ENCODE data around the gene AJAP1. TPM values are rescaled to one million over a fixed set of nuclear protein-coding genes. Genes with fewer than 3 reads are reported as not detected.

The AJAP1 gene
- total RNA-seq, 1 donor from 2014 or later, result 6.9 TPM

GRCh38 chr1:4681026-4681425 is 26.6 kb downstream of the AJAP1 start:
- H3K4me3 ChIP-seq, result no peak overlapping the region
- H3K27ac ChIP-seq, result no peak overlapping the region
- TF ChIP-seq CTCF (IDR thresholded peaks at IDR 0.05), result no peak
- H3K36me3 ChIP-seq, result no peaks in the 10 kb centered on the region
- H3K27me3 ChIP-seq, result no peaks in the 10 kb centered on the region
- intact Hi-C loops (cut with DNase I), result no loop called here
- H3K4me1 ChIP-seq, result no peaks in the 10 kb centered on the region
- no peak for DNase-seq (ENCODE audit: low spot score in 2 of 2)
- H3K9me3 ChIP-seq, result peaks cover 4 to 6% of the 10 kb centered on the region in 2 donors

GRCh38 chr1:4682607-4683220 is 28.3 kb downstream of the AJAP1 start:
- no peak overlapping the region for H3K27ac ChIP-seq
- H3K9me3 ChIP-seq, result peaks cover 4 to 6% of the 10 kb centered on the region in 2 donors
- H3K4me3 ChIP-seq, result no peak overlapping the region
- no peaks in the 10 kb centered on the region for H3K4me1 ChIP-seq
- intact Hi-C loops (cut with DNase I), result no loop called here
- no peaks in the 10 kb centered on the region for H3K36me3 ChIP-seq
- no peak for DNase-seq (ENCODE audit: low spot score in 2 of 2)
- TF ChIP-seq CTCF (IDR thresholded peaks at IDR 0.05), result no peak
- no peaks in the 10 kb centered on the region for H3K27me3 ChIP-seq

DNA sequence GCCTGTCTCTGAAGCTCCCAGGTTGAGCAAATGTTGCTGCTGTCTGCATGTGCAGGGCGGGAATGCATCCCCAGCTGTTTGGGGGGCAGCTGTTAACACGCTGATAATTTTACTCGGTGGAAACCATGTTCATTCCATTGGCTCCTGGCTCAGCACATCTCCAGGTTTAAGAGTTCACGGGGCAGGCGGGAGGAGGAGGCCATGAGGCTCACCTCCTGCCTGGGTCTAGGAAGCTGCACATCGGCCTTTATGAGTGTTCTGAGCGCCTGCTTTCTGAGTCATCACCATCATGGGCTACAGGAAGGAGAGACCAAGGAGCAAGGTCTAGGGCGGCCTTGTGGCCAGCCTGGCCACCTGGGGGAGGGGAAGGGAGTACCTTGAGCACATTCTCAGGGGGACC is 29.7 kb downstream of the AJAP1 start:
- Histone ChIP-seq H3K4me1 (no peaks in the 10 kb centered on the region), H3K9me3 (peaks cover 4 to 6% of the 10 kb centered on the region in 2 donors), H3K27ac (no peak overlapping the region), H3K36me3 (no peaks in the 10 kb centered on the region), H3K27me3 (no peaks in the 10 kb centered on the region), H3K4me3 (no peak overlapping the region)
- intact Hi-C loops (cut with DNase I), result no loop called here
- DNase-seq (ENCODE audit: low spot score in 2 of 2), result no peak
- TF ChIP-seq CTCF (IDR thresholded peaks at IDR 0.05), result no peak

- no peak for TF ChIP-seq CTCF (IDR thresholded peaks at IDR 0.05)
- no peaks in the 10 kb centered on the region for H3K4me1 ChIP-seq
- no peaks in the 10 kb centered on the region for H3K36me3 ChIP-seq
- H3K27me3 ChIP-seq, result no peaks in the 10 kb centered on the region
- H3K9me3 ChIP-seq, result peaks cover 4 to 5% of the 10 kb centered on the region in 2 donors
- DNase-seq (ENCODE audit: low spot score in 2 of 2), result no peak
- H3K4me3 ChIP-seq, result no peak overlapping the region
- intact Hi-C loops (cut with DNase I), result no loop called here
- no peak overlapping the region for H3K27ac ChIP-seq
Measured at GRCh38 chr1:4684864-4685522, 30.6 kb downstream of the AJAP1 start.

GRCh38 chr1:4685523-4685865 is 31.1 kb downstream of the AJAP1 start:
- no peak for TF ChIP-seq CTCF (IDR thresholded peaks at IDR 0.05)

More at GRCh38 chr1:4685523-4685865, 31.1 kb downstream of the AJAP1 start:
- no peak overlapping the region for H3K27ac ChIP-seq
- H3K27me3 ChIP-seq, result no peaks in the 10 kb centered on the region
- no peaks in the 10 kb centered on the region for H3K36me3 ChIP-seq
- DNase-seq (ENCODE audit: low spot score in 2 of 2), result no peak
- no peak overlapping the region for H3K4me3 ChIP-seq
- peaks cover under 1 to 2% of the 10 kb centered on the region in 2 donors for H3K9me3 ChIP-seq
- intact Hi-C loops (cut with DNase I), result no loop called here
- H3K4me1 ChIP-seq, result no peaks in the 10 kb centered on the region

Data from ascending aorta (tissue), 2 donors.